Kidney (tissue), 14 donors: ENCODE results near the gene MYBPC2. TPM values are rescaled to one million over a fixed set of nuclear protein-coding genes. Genes with fewer than 3 reads are reported as not detected.

Source experiments
- DNase-seq, 5 donors: peaks; one replicate each; pipeline ENCODE4 v3.0.0-alpha.2; 2013 to 2020
- FAIRE-seq: peaks from 2 replicates; lab custom pipeline; 2012; peaks lifted over from hg19 to GRCh38; lab: Jason Lieb, UNC
- H3K27ac ChIP-seq, 2 donors: one replicate each; pipeline ENCODE4 v1.7.0; 2013; ENCODE audit warnings: low read depth in 2 of 2, low read length in 2 of 2, inconsistent platforms in 1 of 2
- H3K27me3 ChIP-seq: one replicate; pipeline ENCODE4 v1.7.1; 2013; ENCODE audit warnings: low read length, inconsistent platforms; ENCODE audit not compliant: control insufficient read depth, insufficient read depth
- H3K36me3 ChIP-seq, 3 donors: one replicate each; pipeline versions ENCODE4 v1.7.0 to v1.7.1; 2013; ENCODE audit warnings: low read length in 3 of 3, control low read depth in 1 of 3, inconsistent platforms in 1 of 3; ENCODE audit not compliant: insufficient read depth in 3 of 3, control insufficient read depth in 2 of 3
- H3K4me1 ChIP-seq, 3 donors: one replicate each; pipeline versions ENCODE4 v1.7.0 to v1.7.1; 2013; ENCODE audit warnings: low read length in 3 of 3, inconsistent platforms in 1 of 3, low read depth in 1 of 3; ENCODE audit not compliant: control insufficient read depth in 2 of 3, insufficient read depth in 2 of 3
- H3K4me3 ChIP-seq, 3 donors: one replicate each; pipeline versions ENCODE4 v1.7.0 to v1.8.1; 2013; ENCODE audit warnings: low read length in 3 of 3, control low read depth in 1 of 3, inconsistent platforms in 1 of 3
- H3K9ac ChIP-seq, 3 donors: one replicate each; pipeline versions ENCODE4 v1.7.0 to v1.7.1; 2013; ENCODE audit warnings: low read length in 3 of 3, control low read depth in 1 of 3, inconsistent platforms in 1 of 3
- H3K9me3 ChIP-seq, 3 donors: one replicate each; pipeline versions ENCODE4 v1.7.0 to v1.7.1; 2013; ENCODE audit warnings: low read length in 3 of 3, control low read depth in 1 of 3, inconsistent platforms in 1 of 3; ENCODE audit not compliant: control insufficient read depth in 2 of 3, insufficient read depth in 1 of 3
- CTCF ChIP-seq: IDR thresholded peaks from 3 replicates; pipeline ENCODE4 v1.5.1; 2012; ENCODE audit warnings: mild to moderate bottlenecking, moderate library complexity, borderline replicate concordance; ENCODE audit not compliant: insufficient read depth; ENCODE audit errors: extremely low read depth
- intact Hi-C: fragments of 100-400 bp; cut with DNase I; formaldehyde crosslinking; loops from one replicate; pipeline ENCODE4 v1.11.1; 2022
- polyA plus RNA-seq: library from polyadenylated mRNA; stranded (reverse); fragments of 350-450 nt; fragmentation: Illumina TruSeq; extraction: RNeasy Lipid Tissue Mini Kit (QIAGEN cat#74804); gene quantifications from one replicate; pipeline ENCODE4 v1.2.3, GENCODE V29; 2014; ENCODE audit warnings: low read depth, low replicate concordance; ENCODE audit not compliant: insufficient read depth
- total RNA-seq: library from RNA; stranded (reverse); fragmentation: NEBNext Ultra II Directional; extraction: Animal tissue kit (Norgen Biotek cat#: 25700); gene quantifications from one replicate; pipeline ENCODE4 v1.2.1, GENCODE V29; 2021
- donor health status: control.
- donor health status: control.
- donor health status: control.
- donor health status: control.
- donor health status: control.
- donor health status: DM: yes; HTN: yes; CAD: no.
- donor health status: Normal renal cell carcinoma (clear cell type).

Gene MYBPC2
- total and polyA plus RNA-seq, 2 donors from 2014 or later: 0.98 TPM; not detected in 1

DNA sequence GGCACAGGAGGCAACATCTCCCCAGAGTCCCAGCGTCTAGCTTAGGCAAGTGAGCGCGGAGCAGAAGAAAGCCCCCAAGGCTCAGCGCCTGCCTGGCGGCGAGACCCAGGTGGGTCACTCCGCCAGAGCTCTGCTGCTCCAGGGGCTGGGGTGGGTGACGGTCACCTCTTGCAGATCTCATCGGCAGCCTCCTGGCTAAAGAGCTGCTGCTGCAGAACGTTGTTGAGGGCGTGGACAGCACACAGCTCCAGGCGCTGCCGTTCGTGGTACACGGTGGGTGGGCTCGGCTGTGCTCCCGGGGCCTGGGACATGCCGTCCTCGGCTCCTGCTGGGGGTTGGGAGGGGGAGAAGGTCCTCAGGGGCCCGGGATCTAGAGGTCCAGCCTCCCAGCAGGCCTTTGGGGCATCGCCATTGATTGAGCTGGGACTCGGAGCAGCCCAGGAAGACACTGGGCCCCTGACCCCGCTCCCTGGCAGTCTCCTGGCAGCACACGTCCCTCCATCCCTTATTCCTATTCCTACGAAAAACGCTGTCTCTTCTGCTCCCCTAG lies 77.5 kb downstream of the MYBPC2 start:
- Histone ChIP-seq H3K27ac (peak overlapping the region in 1 of 2 donors; percentile 27), H3K27me3 (no peaks in the 10 kb centered on the region), H3K9me3 (no peaks in the 10 kb centered on the region), H3K4me1 (peaks cover 0 to 9% (median 6%) of the 10 kb centered on the region in 3 donors), H3K4me3 (peak overlapping the region; percentile 33 to 88 (median 75)), H3K9ac (peak overlapping the region; percentile 1 to 78 (median 73)), H3K36me3 (no peaks in the 10 kb centered on the region)
- intact Hi-C loops: no loop called here
- DNase-seq (peak in 3 of 5 donors; percentile 21 to 85 (median 81)), FAIRE-seq (no peak)
- no peak for TF ChIP-seq CTCF

DNA sequence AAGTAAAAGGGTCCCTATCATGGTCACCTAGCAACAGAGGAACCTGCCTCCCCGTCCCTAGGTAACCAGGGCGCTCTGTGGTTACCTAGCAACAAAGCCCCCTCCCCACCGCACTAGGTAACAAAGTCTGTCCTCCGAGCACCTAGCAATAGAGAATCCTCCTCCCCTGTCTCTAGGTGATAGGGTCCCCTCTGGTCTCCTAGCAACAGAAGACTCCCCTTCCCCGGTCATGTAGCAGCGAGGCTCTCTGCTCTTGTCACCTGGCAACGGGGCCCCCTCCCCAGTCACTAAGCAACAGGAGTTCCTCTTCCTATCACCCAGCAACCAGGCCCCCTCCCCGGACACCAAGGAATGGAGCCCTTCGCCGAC lies 78.0 kb downstream of the MYBPC2 start:
- intact Hi-C loops: no loop called here
- Histone ChIP-seq H3K27ac (peak overlapping the region in 1 of 2 donors; percentile 27), H3K9ac (peak overlapping the region; percentile 1 to 78 (median 73)), H3K36me3 (no peaks in the 10 kb centered on the region), H3K27me3 (no peaks in the 10 kb centered on the region), H3K4me3 (peak overlapping the region; percentile 33 to 88 (median 75)), H3K4me1 (peaks cover 0 to 9% (median 6%) of the 10 kb centered on the region in 3 donors), H3K9me3 (no peaks in the 10 kb centered on the region)
- no peak for TF ChIP-seq CTCF
- DNase-seq (peak in 1 of 5 donors; percentile 94), FAIRE-seq (no peak)

DNA sequence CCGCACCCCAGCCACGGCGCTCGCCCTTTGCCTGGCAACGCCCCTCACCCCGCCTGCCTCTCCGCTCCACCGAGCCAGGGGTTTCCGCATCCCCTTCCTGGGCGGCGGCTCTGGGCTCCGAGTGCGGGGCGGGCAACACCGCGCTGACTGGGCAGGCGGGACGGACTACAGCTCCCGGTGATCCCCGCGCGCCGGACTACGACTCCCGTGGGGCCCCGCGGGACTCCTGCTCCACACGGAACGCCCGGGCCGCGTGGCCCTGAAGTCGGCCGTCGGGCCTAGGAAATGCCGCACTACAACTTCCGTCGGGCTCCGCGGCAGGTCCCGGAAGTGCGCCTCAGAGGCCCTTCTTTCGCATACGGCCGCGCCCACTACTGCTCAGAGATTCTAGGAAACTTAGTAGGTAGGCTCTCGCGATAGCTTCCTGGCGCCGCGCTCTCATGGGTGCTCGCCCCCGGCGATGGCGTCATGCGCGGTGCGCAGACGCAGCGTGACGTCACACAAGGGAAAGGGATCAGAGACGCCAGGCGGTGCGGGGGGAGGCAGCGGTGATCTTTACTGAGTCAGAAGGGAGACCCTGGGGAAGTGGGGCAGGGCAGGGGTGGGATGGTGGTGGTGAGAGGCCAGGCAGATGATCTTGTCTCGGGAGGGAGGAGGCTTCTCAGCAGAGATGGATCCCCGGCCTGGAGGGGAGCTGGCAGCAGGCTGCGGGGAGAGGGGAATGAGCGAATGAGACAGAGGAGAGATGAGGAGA lies 78.6 kb downstream of the MYBPC2 start, which contains the start of gene JOSD2:
TSS of gene JOSD2 (minus strand) at position 123 of the 754 bp plus-strand sequence. CDS start 760 bp downstream, outside the sequence.
- TF ChIP-seq CTCF: no peak
- Histone ChIP-seq H3K9ac (peak within 1 kb of the TSS; percentile 63 to 78 (median 73)), H3K4me1 (peaks cover 0 to 9% (median 6%) of the 10 kb centered on the region in 3 donors), H3K27ac (peak within 1 kb of the TSS; percentile 76 to 78), H3K27me3 (no peaks in the 10 kb centered on the region), H3K4me3 (peak within 1 kb of the TSS; percentile 72 to 88 (median 75)), H3K9me3 (no peaks in the 10 kb centered on the region), H3K36me3 (no peaks in the 10 kb centered on the region)
- FAIRE-seq (peak; percentile 78), DNase-seq (peak; percentile 99 to 100 (median 100))
- intact Hi-C loops: no loop called here
